Cardiac fibroblast (primary cell): ENCODE data around the gene RAP1A.

Experiments used
- DNase-seq, 2 donors: peaks; one replicate each; pipeline versions ENCODE4 v3.0.0 to v3.0.0-alpha.2; 2010; ENCODE audit warnings: low read depth in 2 of 2
- H3K4me3 ChIP-seq, 2 donors: replicated peaks in 1 of 2; 1 replicate in 1 of 2; 2 replicates in 1 of 2; pipeline ENCODE4 v1.5.1; 2011; ENCODE audit warnings: low read depth in 2 of 2, low read length in 2 of 2, mild to moderate bottlenecking in 2 of 2, moderate library complexity in 1 of 2
- TF ChIP-seq, protein P1 (sequence below): IDR thresholded peaks from one replicate; pipeline ENCODE4 v1.5.1; 2011; ENCODE audit warnings: low read depth, mild to moderate bottlenecking, low read length, inconsistent platforms

RAP1A gene

DNA sequence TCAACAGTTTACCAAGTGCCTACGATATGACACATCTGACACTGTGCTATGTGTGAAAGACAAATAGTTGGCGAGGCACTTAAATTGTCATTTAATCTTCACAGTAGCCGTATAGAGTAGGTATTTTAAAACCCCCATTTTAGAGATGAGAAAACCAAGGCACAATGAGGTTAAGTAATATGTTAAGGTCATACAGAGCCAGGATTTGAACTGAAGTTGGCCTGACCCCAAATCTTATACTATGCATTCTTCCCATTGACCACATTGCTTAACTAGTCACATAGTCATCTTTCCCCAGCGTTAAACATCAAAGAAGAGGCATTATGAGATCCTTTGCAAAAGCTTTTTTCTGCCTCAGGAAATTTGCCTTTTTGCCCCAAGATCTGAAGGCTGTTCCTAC, 115.7 kb downstream of the RAP1A start:
- H3K4me3 ChIP-seq: no peak overlapping the region
- DNase-seq: peak; percentile 40 to 72
- TF ChIP-seq, protein P1, sequence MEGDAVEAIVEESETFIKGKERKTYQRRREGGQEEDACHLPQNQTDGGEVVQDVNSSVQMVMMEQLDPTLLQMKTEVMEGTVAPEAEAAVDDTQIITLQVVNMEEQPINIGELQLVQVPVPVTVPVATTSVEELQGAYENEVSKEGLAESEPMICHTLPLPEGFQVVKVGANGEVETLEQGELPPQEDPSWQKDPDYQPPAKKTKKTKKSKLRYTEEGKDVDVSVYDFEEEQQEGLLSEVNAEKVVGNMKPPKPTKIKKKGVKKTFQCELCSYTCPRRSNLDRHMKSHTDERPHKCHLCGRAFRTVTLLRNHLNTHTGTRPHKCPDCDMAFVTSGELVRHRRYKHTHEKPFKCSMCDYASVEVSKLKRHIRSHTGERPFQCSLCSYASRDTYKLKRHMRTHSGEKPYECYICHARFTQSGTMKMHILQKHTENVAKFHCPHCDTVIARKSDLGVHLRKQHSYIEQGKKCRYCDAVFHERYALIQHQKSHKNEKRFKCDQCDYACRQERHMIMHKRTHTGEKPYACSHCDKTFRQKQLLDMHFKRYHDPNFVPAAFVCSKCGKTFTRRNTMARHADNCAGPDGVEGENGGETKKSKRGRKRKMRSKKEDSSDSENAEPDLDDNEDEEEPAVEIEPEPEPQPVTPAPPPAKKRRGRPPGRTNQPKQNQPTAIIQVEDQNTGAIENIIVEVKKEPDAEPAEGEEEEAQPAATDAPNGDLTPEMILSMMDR: no peak

DNA sequence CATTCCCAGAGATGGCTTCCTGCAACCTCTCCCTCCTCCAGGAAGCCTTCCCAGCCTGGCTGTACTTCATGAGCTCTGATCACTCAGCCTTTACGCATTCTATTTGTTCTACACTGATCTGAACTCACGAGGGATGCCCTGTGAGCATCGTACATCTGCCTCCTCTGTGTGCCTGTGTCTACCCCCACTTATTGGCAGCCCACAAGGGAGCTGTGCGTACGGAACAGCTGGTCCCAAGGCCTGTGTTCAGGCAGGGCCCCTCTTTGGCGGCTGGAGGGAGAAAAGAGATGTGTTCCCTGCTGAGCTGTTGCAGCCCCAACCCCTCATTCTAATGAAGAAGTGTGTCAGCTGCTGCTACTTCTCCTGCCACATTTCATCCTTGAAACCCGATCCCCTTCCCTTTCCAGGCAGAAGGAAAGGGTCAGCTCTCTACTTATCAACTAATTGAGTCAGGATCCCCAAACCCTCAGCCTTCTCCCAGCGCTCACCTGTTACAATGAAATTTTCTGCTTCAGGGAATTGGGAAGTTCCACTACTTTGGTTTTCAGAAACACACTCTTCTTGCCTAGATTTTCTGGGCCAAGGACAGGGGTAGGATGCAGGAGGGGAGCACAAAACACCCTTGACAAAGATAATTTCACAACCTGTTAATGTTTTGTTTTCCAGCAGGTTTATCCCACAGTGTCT, 116.4 kb downstream of the RAP1A start:
- H3K4me3 ChIP-seq: peak overlapping the region in 1 of 2 donors; percentile 7
- TF ChIP-seq, protein P1: no peak
- DNase-seq: peak; percentile 25 to 62

DNA sequence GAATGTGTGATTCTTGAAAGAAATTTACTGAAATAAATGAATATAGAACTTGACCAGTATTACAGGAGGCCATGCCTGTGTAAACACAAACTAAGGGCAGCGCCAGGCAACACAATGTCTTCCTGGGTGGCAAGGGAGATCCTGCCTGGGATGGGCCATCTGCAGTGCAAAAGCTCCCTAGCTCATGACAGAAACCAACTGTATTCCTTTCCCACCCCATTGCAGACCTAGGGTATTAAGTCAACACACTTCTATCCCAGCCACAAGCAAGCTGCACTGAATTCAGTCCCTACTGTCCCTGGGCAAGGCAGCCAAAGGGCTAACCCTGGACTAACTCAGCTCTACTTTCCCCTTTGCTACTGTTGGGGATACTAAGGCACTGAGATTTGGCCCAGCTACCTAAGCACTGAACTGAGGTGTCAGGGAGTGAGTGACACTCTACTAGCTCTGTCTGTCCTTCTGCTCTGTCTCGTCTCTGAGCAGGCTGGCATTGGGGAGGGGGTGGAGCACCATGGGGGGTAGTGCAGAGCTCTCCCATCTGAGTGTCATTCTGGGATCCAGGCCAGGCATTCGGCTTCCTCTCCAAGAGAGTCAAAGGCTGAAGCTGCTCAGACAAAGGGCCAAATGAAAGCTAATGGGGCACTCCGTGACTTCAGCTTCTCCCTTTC, 117.1 kb downstream of the RAP1A start:
- TF ChIP-seq, protein P1: no peak
- H3K4me3 ChIP-seq: peak overlapping the region in 1 of 2 donors; percentile 76
- peak; percentile 58 to 74 for DNase-seq

DNA sequence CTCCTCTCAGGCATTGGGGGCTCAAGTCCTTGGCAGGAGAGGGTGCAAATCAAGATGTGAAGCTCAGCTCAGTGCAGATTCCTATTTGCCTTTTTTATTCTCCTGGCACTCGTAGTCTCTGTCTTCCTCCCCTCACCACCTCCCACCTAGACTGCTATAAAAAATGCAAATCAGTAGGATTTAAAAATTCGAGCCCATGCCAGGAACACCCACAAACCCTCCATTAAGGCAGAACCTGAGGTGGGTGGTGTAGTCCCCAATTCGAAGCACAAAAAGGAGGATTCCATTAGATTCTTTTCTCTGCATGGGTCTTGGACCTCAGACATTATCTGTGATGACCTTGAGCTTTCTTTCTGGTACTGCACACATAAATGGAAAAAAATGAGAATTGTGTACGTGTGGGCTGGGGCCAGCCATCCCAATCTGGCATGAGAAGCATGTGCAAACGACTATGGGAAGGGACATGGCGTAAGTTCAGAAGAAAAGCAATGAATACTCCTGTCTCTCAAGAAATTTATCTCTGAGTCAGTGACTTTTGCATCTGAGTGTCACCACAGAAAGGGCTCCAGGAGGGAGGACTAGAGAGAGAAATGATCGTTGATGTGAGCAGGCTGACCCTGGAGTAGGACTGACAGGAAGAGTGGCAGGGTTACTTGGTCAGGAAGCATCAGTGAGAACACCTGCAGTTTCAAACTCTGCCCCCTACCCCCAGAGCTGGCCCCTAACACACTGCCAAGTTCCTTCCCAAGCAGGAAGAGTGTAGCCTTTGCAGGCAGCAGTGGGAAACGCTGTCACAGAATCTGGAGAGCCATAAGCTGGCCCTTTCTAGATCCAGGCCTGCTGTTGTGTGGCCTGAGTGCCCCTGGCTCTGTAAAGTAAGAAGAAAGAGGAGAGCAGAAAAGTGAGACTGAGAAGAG, 117.9 kb downstream of the RAP1A start:
- peak in 1 of 2 donors; percentile 39 for DNase-seq
- TF ChIP-seq, protein P1: no peak
- H3K4me3 ChIP-seq: peak overlapping the region; percentile 54 to 76

GRCh38 chr1:111738133-111738435, 118.5 kb downstream of the RAP1A start:
- TF ChIP-seq, protein P1: no peak
- peak overlapping the region; percentile 54 to 76 for H3K4me3 ChIP-seq
- DNase-seq: no peak

GRCh38 chr1:111738436-111739193, 119.0 kb downstream of the RAP1A start:
- peak overlapping the region; percentile 54 to 76 for H3K4me3 ChIP-seq
- DNase-seq: peak; percentile 78 to 85
- TF ChIP-seq, protein P1: peak; percentile 15
